ENCODE results near the gene RPA3. TPM values are rescaled to one million over a fixed set of nuclear protein-coding genes. Genes with fewer than 3 reads are reported as not detected.

RPA3 gene
- total RNA-seq, 2 donors from 2014 or later = 28.2 to 29.5 TPM

- 90% methylated on average over 4 of the region's 4 CpGs for WGBS
- intact Hi-C loops (cut with DNase I) = no loop called here
- TF ChIP-seq POLR2AphosphoS5 (IDR thresholded peaks at IDR 0.05) = no peak
- TF ChIP-seq CTCF (IDR thresholded peaks at IDR 0.05) = no peak
- TF ChIP-seq POLR2A (IDR thresholded peaks at IDR 0.05) = no peak
Measured at GRCh38 chr7:7745258-7745657, 26.9 kb upstream of the RPA3 start.

DNA sequence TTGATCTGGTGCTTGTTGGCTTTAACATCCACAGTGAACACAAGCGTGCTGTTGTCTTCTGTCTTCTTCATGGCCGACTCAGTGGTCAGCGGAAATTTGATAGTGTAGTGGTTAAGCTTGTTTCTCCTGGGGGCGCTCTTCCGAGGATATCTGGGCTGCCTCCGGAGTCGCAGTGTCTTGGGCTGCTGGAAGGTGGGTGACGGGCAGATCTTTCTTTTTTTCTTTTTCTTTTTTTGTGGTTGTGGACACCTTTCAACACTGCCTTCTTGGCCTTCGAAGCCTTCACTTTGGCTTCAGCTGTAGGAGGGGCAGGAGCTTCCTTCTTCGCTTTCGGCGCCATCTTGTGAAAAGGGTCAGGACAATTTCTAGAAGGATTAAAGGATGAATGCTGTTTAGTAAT, 23.8 kb upstream of the RPA3 start:
- Histone ChIP-seq H3K4me1 (replicated peaks) (peaks cover 5% of the 10 kb centered on the region), H3K27me3 (replicated peaks; ENCODE audit: insufficient read depth) (no peaks in the 10 kb centered on the region), H3K9me3 (no peaks in the 10 kb centered on the region), H3K27ac (no peak overlapping the region), H3K36me3 (no peaks in the 10 kb centered on the region), H3K4me3 (no peak overlapping the region)
- no peak for DNase-seq (ENCODE audit: low spot score)
- TF ChIP-seq POLR2A (IDR thresholded peaks at IDR 0.05) (no peak), POLR2AphosphoS5 (IDR thresholded peaks at IDR 0.05) (no peak), CTCF (IDR thresholded peaks at IDR 0.05) (no peak)
- intact Hi-C loops (cut with DNase I) = no loop called here
- WGBS = 96% methylated on average over 12 of the region's 12 CpGs

More at GRCh38 chr7:7745258-7745657, 26.9 kb upstream of the RPA3 start:
- no peaks in the 10 kb centered on the region for H3K9me3 ChIP-seq
- no peaks in the 10 kb centered on the region for H3K36me3 ChIP-seq
- H3K27me3 ChIP-seq (replicated peaks; ENCODE audit: insufficient read depth) = no peaks in the 10 kb centered on the region
- no peaks in the 10 kb centered on the region for H3K4me1 ChIP-seq (replicated peaks)
- DNase-seq (ENCODE audit: low spot score) = no peak
- H3K27ac ChIP-seq = no peak overlapping the region
- H3K4me3 ChIP-seq = no peak overlapping the region

- Histone ChIP-seq H3K27me3 (replicated peaks; ENCODE audit: insufficient read depth) (no peaks in the 10 kb centered on the region), H3K4me1 (replicated peaks) (peaks cover 5% of the 10 kb centered on the region), H3K9me3 (no peaks in the 10 kb centered on the region), H3K36me3 (no peaks in the 10 kb centered on the region), H3K27ac (no peak overlapping the region), H3K4me3 (no peak overlapping the region)
- TF ChIP-seq POLR2AphosphoS5 (IDR thresholded peaks at IDR 0.05) (no peak), POLR2A (IDR thresholded peaks at IDR 0.05) (no peak), CTCF (IDR thresholded peaks at IDR 0.05) (no peak)
- no peak for DNase-seq (ENCODE audit: low spot score)
- WGBS = 42% methylated on average over 2 of the region's 2 CpGs
- intact Hi-C loops (cut with DNase I) = no loop called here
Measured at GRCh38 chr7:7740037-7740355, 21.6 kb upstream of the RPA3 start.

- intact Hi-C loops (cut with DNase I) = no loop called here
- no peak overlapping the region for H3K27ac ChIP-seq
- H3K27me3 ChIP-seq (replicated peaks; ENCODE audit: insufficient read depth) = no peaks in the 10 kb centered on the region
- peaks cover 5% of the 10 kb centered on the region for H3K4me1 ChIP-seq (replicated peaks)
- DNase-seq (ENCODE audit: low spot score) = no peak
- no peaks in the 10 kb centered on the region for H3K36me3 ChIP-seq
- H3K9me3 ChIP-seq = no peaks in the 10 kb centered on the region
- TF ChIP-seq CTCF (IDR thresholded peaks at IDR 0.05) (no peak), POLR2A (IDR thresholded peaks at IDR 0.05) (no peak), POLR2AphosphoS5 (IDR thresholded peaks at IDR 0.05) (no peak)
- no peak overlapping the region for H3K4me3 ChIP-seq
- WGBS = 83% methylated on average over 4 of the region's 4 CpGs
Measured at GRCh38 chr7:7739204-7740036, 21.0 kb upstream of the RPA3 start.

GRCh38 chr7:7738622-7739021, 20.2 kb upstream of the RPA3 start:
- WGBS = 44% methylated on average over 3 of the region's 3 CpGs
- TF ChIP-seq POLR2A (IDR thresholded peaks at IDR 0.05) = no peak
- no peak for TF ChIP-seq CTCF (IDR thresholded peaks at IDR 0.05)
- no peak for TF ChIP-seq POLR2AphosphoS5 (IDR thresholded peaks at IDR 0.05)
- Histone ChIP-seq H3K27ac (no peak overlapping the region), H3K9me3 (no peaks in the 10 kb centered on the region), H3K27me3 (replicated peaks; ENCODE audit: insufficient read depth) (no peaks in the 10 kb centered on the region), H3K4me1 (replicated peaks) (peaks cover 5% of the 10 kb centered on the region), H3K36me3 (no peaks in the 10 kb centered on the region), H3K4me3 (no peak overlapping the region)
- intact Hi-C loops (cut with DNase I) = no loop called here
- DNase-seq (ENCODE audit: low spot score) = no peak

All from prostate gland (tissue), 2 donors.